Measurements from ENCODE around the gene PGRMC2.

- TF ChIP-seq CTCF (conservative IDR thresholded peaks at IDR 0.05 in 1 of 2, IDR thresholded peaks at IDR 0.05 in 1 of 2; ENCODE audit: low read depth in 1 of 2, low read length in 2 of 2), result no peak
- no peak for TF ChIP-seq EZH2 (IDR thresholded peaks at IDR 0.05; ENCODE audit: low read length, missing control alignments)
Measured at GRCh38 chr4:128268970-128269369, 18.6 kb downstream of the PGRMC2 start.
